DOHH2 (cell line): ENCODE measurements around the gene TUBA3C.

Source experiments
- H3F3A ChIP-seq: fragments of 200-600 bp; sonication (generic), shearing (Covaris generic); 2 replicates; pipeline ENCODE4 v1.6.0; 2016; ENCODE audit warnings: antibody characterized with exemption, mild to moderate bottlenecking; ENCODE audit not compliant: control insufficient read depth, insufficient read depth
- H3K27ac ChIP-seq: fragments of 200-600 bp; sonication (generic); 2 replicates; pipeline ENCODE4 v1.5.1; 2014; ENCODE audit warnings: low read depth, mild to moderate bottlenecking, low read length, moderate library complexity
- H3K27me3 ChIP-seq: fragments of 200-600 bp; sonication (generic); 2 replicates; pipeline ENCODE4 v1.6.1; 2014; ENCODE audit warnings: mild to moderate bottlenecking, low read length, mixed read lengths; ENCODE audit not compliant: control insufficient read depth
- H3K36me3 ChIP-seq: fragments of 200-600 bp; sonication (generic); 2 replicates; pipeline ENCODE4 v1.6.1; 2014; ENCODE audit warnings: mild to moderate bottlenecking, low read length, moderate library complexity, mixed read lengths; ENCODE audit not compliant: control insufficient read depth
- H3K4me1 ChIP-seq: fragments of 200-600 bp; sonication (generic); 2 replicates; pipeline ENCODE4 v1.6.1; 2014; ENCODE audit warnings: mild to moderate bottlenecking, low read length, mixed read lengths; ENCODE audit not compliant: control insufficient read depth
- H3K4me2 ChIP-seq: fragments of 200-600 bp; sonication (generic); 2 replicates; pipeline ENCODE4 v1.6.0; 2014; ENCODE audit warnings: mild to moderate bottlenecking, low read length, moderate library complexity
- H3K4me3 ChIP-seq: fragments of 200-600 bp; sonication (generic); 2 replicates; pipeline ENCODE4 v1.5.1; 2014; ENCODE audit warnings: mild to moderate bottlenecking, low read length, mixed read lengths
- H3K79me2 ChIP-seq: fragments of 200-600 bp; sonication (generic); 2 replicates; pipeline ENCODE4 v1.6.1; 2014; ENCODE audit warnings: mild to moderate bottlenecking, low read length, mixed read lengths; ENCODE audit not compliant: control insufficient read depth
- H3K9me2 ChIP-seq: fragments of 200-600 bp; sonication (generic); replicated peaks from 2 replicates; pipeline ENCODE4 v1.6.1; 2014; ENCODE audit warnings: mild to moderate bottlenecking, low read length, mixed read lengths; ENCODE audit not compliant: control insufficient read depth
- H3K9me3 ChIP-seq: fragments of 200-600 bp; sonication (generic); 2 replicates; pipeline ENCODE4 v1.6.1; 2014; ENCODE audit warnings: antibody characterized with exemption, low read length, mixed read lengths; ENCODE audit not compliant: control insufficient read depth, insufficient read depth
- H4K20me1 ChIP-seq: fragments of 200-600 bp; sonication (generic); 2 replicates; pipeline ENCODE4 v1.6.0; 2014; ENCODE audit warnings: low read depth, mild to moderate bottlenecking, antibody characterized with exemption, low read length, moderate library complexity; ENCODE audit not compliant: control insufficient read depth, insufficient read depth
- EZH2phosphoT487 ChIP-seq: fragments of 200-600 bp; sonication (generic); IDR thresholded peaks from 2 replicates; pipeline ENCODE4 v1.6.1; 2017; ENCODE audit warnings: borderline replicate concordance, mild to moderate bottlenecking, antibody characterized with exemption, low read length, moderate library complexity, mixed read lengths
- TF ChIP-seq, protein P1 (sequence below): fragments of 200-600 bp; sonication (generic); IDR thresholded peaks from one replicate; pipeline ENCODE4 v1.5.1; 2014; ENCODE audit warnings: antibody characterized with exemption, mild to moderate bottlenecking, low read depth, low read length; ENCODE audit not compliant: poor library complexity, severe bottlenecking

The TUBA3C gene

DNA sequence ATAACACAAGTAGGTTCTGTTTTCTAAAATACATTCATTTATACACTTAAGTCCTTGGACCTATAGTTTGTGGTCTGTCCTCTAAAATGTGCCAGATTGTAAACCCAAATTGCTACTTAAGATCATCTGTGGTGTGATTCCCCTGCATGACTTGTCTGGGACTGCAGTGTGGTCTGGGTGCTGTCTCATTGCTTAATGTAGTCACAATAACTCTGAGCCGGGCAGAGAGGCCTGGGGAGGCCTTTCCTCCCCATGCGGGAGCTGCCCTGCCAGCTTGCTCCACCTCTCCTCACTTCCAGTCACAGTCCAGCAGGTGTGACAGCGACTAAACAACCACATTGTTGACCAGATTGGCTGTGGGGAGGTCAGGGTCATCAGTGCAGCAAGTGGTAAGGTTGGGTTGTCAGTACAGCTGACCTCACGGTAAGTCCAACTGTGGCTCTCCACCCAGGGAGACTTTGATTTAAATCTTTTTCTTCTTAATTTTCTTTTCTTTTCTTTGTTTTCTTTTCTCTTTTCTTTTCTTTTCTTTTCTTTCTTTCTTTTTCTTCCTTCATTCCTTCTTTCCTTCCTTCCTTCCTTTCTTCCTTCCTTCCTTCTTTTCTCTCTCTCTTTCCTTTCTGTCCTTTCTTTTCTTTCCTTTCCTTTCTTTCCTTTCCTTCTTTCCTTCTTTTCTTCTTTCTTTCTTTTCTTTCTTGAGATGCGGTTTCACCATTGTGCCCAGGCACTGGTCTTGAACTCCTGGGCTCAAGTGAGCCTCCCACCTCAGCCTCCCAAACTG lies 4.4 kb upstream of the TUBA3C start:
- H3K27ac ChIP-seq = no peak overlapping the region
- no peaks in the 10 kb centered on the region for H3F3A ChIP-seq
- no peaks in the 10 kb centered on the region for H3K4me1 ChIP-seq
- no peak for TF ChIP-seq EZH2phosphoT487
- TF ChIP-seq, protein P1, sequence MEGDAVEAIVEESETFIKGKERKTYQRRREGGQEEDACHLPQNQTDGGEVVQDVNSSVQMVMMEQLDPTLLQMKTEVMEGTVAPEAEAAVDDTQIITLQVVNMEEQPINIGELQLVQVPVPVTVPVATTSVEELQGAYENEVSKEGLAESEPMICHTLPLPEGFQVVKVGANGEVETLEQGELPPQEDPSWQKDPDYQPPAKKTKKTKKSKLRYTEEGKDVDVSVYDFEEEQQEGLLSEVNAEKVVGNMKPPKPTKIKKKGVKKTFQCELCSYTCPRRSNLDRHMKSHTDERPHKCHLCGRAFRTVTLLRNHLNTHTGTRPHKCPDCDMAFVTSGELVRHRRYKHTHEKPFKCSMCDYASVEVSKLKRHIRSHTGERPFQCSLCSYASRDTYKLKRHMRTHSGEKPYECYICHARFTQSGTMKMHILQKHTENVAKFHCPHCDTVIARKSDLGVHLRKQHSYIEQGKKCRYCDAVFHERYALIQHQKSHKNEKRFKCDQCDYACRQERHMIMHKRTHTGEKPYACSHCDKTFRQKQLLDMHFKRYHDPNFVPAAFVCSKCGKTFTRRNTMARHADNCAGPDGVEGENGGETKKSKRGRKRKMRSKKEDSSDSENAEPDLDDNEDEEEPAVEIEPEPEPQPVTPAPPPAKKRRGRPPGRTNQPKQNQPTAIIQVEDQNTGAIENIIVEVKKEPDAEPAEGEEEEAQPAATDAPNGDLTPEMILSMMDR = no peak
- no peaks in the 10 kb centered on the region for H3K27me3 ChIP-seq
- H3K9me3 ChIP-seq = no peaks in the 10 kb centered on the region; the same call in 1 of the 2 replicates
- H3K4me3 ChIP-seq = no peak overlapping the region
- no peaks in the 10 kb centered on the region for H4K20me1 ChIP-seq
- no peaks in the 10 kb centered on the region for H3K79me2 ChIP-seq
- H3K36me3 ChIP-seq = no peaks in the 10 kb centered on the region
- no peak overlapping the region for H3K4me2 ChIP-seq
- no peaks in the 10 kb centered on the region for H3K9me2 ChIP-seq

DNA sequence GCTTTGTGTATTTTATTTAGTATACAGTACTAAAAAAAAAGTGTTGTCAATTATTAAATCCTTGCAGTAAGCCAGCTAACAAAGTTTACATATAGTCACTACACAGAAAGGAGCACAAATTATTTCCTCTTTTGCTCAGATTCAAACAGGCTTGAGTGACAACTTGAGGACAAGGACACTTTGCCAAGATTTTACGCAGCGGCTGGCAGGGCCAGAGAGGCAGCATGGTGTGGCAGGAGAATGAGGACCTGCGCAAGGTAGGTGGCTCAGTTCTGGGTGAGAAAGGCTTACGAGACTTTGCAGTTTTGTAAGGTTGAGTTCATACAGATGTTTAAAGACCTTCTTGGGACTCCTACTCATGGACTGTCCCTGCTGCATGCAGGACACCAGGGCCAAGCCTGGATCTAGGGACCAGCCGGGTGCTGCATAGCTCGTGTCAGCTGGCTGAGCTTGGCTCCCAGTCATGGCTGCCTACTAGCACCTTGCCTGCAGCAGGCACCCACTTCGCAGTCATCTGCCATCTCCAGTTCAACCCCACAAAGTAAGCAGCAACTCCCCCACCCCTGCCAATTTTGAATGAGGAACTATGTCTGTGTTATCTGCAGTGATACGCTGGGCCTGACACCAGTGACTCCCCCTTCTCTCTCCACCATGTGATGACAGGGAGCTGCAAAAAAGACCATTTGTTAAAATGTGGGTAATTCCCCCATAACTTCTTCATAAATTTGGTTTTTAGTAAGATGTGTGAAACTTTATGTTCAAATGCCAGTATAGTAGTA lies 3.7 kb upstream of the TUBA3C start:
- no peaks in the 10 kb centered on the region; the same call in 1 of the 2 replicates for H3K9me3 ChIP-seq
- no peak overlapping the region for H3K27ac ChIP-seq

DNA sequence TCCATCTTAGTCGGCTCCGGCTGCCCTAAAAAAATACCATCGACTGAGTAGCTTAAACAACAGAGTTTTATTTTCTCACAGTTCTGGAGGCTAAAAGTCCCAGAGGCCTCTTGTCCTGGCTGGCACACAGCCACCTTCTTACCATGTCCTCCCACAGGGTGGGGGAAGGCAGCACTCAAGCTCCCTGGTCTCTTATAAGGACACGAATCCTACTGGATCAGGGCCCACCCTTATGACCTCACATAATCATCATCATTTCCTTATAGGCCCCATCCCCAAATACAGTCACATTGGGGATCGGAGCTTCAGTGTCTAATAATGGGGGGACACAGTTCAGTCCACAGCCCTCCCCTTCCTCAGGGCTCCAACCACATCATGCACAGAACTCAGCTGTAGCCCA lies 2.6 kb upstream of the TUBA3C start:
- no peaks in the 10 kb centered on the region for H3K9me2 ChIP-seq
- H3K36me3 ChIP-seq = no peaks in the 10 kb centered on the region
- H3K27me3 ChIP-seq = no peaks in the 10 kb centered on the region
- H3K27ac ChIP-seq = no peak overlapping the region
- H3K79me2 ChIP-seq = no peaks in the 10 kb centered on the region
- TF ChIP-seq, protein P1 = no peak
- TF ChIP-seq EZH2phosphoT487 = no peak
- H3K4me1 ChIP-seq = no peaks in the 10 kb centered on the region
- H4K20me1 ChIP-seq = no peaks in the 10 kb centered on the region
- peaks cover 6% of the 10 kb centered on the region; the same call in 1 of the 2 replicates for H3K9me3 ChIP-seq
- H3K4me2 ChIP-seq = no peak overlapping the region
- no peaks in the 10 kb centered on the region for H3F3A ChIP-seq
- no peak overlapping the region for H3K4me3 ChIP-seq

More for the DNA sequence above, 3.7 kb upstream of the TUBA3C start:
- H3K79me2 ChIP-seq = no peaks in the 10 kb centered on the region
- no peaks in the 10 kb centered on the region for H3K9me2 ChIP-seq
- H3F3A ChIP-seq = no peaks in the 10 kb centered on the region
- no peaks in the 10 kb centered on the region for H3K27me3 ChIP-seq
- no peaks in the 10 kb centered on the region for H3K36me3 ChIP-seq
- H3K4me3 ChIP-seq = no peak overlapping the region
- H4K20me1 ChIP-seq = no peaks in the 10 kb centered on the region
- TF ChIP-seq EZH2phosphoT487 = no peak
- TF ChIP-seq, protein P1 = no peak
- H3K4me2 ChIP-seq = no peak overlapping the region
- no peaks in the 10 kb centered on the region for H3K4me1 ChIP-seq
